ENCODE data around the gene PRDM16. TPM values are rescaled to one million over a fixed set of nuclear protein-coding genes. Genes with fewer than 3 reads are reported as not detected.

Gene PRDM16
- total and polyA plus RNA-seq, 2 of the 13 experiments (the other 11 are each of a cell fraction or from before 2014, with no cell fraction given): 0.15 to 0.81 TPM

DNA sequence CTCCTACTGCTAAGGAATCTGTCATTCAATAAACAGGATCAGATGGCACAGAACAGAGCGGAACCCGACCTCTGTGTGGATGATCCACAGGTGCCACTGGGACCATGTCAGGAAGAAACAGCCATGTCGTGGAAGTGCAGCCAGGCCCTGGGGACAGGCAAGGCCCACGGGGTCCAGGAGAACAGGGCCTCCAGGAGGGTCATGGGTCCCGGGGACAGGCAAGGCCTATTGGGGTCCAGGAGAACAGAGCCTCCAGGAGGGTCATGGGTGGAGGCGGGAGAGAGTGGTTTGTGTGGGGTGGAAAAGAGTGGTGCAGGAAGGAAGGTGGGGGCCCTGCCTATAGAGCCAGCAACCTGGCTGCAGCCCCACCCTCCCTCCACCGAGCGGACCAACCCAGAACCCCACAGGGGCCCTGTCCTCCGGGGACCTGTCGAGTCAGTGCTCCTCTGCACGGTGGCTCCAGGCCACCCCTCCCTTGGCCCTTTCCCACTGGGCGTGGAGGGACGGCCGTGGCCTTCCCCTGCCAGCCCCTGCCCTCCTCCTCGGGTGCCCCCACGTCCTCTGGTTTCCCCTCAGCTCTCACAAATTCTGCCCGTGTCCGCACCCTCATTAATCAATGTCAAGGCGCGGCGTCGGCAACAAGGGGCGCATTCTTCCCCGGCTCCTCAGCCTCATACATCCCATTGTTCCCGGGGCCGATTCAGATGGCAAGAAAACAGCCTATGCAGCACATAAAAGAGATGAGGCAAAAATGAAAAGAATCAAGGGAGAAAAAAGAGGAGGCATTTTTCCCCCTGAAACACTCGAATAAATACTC, 146.4 kb downstream of the PRDM16 start (continued):
- TF ChIP-seq, protein P1, sequence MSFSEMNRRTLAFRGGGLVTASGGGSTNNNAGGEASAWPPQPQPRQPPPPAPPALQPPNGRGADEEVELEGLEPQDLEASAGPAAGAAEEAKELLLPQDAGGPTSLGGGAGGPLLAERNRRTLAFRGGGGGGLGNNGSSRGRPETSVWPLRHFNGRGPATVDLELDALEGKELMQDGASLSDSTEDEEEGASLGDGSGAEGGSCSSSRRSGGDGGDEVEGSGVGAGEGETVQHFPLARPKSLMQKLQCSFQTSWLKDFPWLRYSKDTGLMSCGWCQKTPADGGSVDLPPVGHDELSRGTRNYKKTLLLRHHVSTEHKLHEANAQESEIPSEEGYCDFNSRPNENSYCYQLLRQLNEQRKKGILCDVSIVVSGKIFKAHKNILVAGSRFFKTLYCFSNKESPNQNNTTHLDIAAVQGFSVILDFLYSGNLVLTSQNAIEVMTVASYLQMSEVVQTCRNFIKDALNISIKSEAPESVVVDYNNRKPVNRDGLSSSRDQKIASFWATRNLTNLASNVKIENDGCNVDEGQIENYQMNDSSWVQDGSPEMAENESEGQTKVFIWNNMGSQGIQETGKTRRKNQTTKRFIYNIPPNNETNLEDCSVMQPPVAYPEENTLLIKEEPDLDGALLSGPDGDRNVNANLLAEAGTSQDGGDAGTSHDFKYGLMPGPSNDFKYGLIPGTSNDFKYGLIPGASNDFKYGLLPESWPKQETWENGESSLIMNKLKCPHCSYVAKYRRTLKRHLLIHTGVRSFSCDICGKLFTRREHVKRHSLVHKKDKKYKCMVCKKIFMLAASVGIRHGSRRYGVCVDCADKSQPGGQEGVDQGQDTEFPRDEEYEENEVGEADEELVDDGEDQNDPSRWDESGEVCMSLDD (CRISPR knock-in tag; IDR thresholded peaks at IDR 0.05; ENCODE audit: borderline replicate concordance): no peak

DNA sequence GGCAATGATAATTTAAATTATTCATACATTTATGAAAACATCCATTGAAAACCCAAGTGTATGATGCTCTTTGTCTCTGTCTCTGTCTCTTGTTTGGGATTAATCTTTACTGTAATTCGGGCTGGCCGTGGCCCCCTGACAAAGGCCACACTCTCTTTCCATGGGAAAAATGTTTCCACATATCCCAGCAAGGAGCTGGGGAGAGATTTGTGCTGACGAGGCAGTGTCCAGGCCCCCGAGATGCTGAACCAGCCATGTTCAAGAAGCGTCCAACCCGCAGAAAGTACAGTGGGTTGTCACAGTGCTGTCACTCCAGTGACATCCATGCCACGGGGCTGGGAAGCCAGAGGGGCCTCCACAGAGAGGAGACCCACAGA, 147.0 kb downstream of the PRDM16 start:
- H3K27ac ChIP-seq (ENCODE audit: extremely low read length, insufficient read depth, low read length): no peak overlapping the region
- POLR2A ChIA-PET: no interaction called here
- BruUV-seq (replicated peaks): no TSS peak
- H3K79me2 ChIP-seq (ENCODE audit: insufficient read depth, low read length): no peaks in the 10 kb centered on the region
- no peaks in the 10 kb centered on the region for H4K20me1 ChIP-seq (ENCODE audit: insufficient read depth, low read length)
- ATAC-seq (no peak), FAIRE-seq (no peak), DNase-seq (ENCODE audit: low spot score) (no peak)
- 76% methylated on average over 6 of the region's 7 CpGs for WGBS (ENCODE audit: low lambda C conversion rate)
- TF ChIP-seq MAFK (conservative IDR thresholded peaks at IDR 0.05 in 1 of 2, IDR thresholded peaks at IDR 0.05 in 1 of 2; ENCODE audit: low read length in 2 of 2) (peak; percentile 42 to 54; a peak in 3 of 4 replicates), MAFF (IDR thresholded peaks at IDR 0.05; ENCODE audit: low read depth, low read length) (0 out of 2 replicates have a peak, but pooled peaks have one; percentile 15), ZNF331 (CRISPR knock-in tag; IDR thresholded peaks at IDR 0.05) (no peak)
- H3K9ac ChIP-seq (ENCODE audit: insufficient read depth, low read depth, low read length): no peak overlapping the region
- no peaks in the 10 kb centered on the region for H3K36me3 ChIP-seq (replicated peaks in 1 of 2; ENCODE audit: control insufficient read depth in 1 of 2, insufficient read depth in 2 of 2, low read length in 2 of 2)
- H3K4me1 ChIP-seq (ENCODE audit: insufficient read depth, low read length): peaks cover 30% of the 10 kb centered on the region
- H3K4me3 ChIP-seq (replicated peaks in 1 of 3; ENCODE audit: insufficient read depth in 1 of 3, low read depth in 2 of 3, low read length in 3 of 3): no peak overlapping the region
- intact Hi-C loops (cut with micrococcal nuclease; ENCODE audit: unreplicated experiment): loop anchor here (5.0 kb wide), 1 partner anchor 36 kb away; no protein-coding TSS in a partner anchor
- H2AFZ ChIP-seq (ENCODE audit: low read length): no peak overlapping the region
- H3K9me3 ChIP-seq (ENCODE audit: low read length): no peaks in the 10 kb centered on the region
- in situ Hi-C loops (cut with HindIII; ENCODE audit: extremely low pct_ligation_motif_present, low pct_unique_long_range_greater_than_20kb): no loop called here
- no peak overlapping the region for H3K4me2 ChIP-seq (ENCODE audit: low read depth, low read length)
- H3K27me3 ChIP-seq (ENCODE audit: control insufficient read depth in 1 of 2, insufficient read depth in 2 of 2, low read length in 2 of 2): peaks cover 0 to 2% of the 10 kb centered on the region in 2 experiments; a peak in 1 of 5 replicates
- CTCF ChIA-PET (ENCODE audit: low intra/inter-chr PET ratio, low total read pairs): no interaction called here
